Activated CD8-positive, alpha-beta T cell treated with anti-CD3 and anti-CD28 coated beads, Interleukin-2, amount 10 ng/mL, durations not matched to agents 7 days and 5 days (primary cell): ENCODE results near the gene IFNAR1. TPM values are rescaled to one million over a fixed set of nuclear protein-coding genes. Genes with fewer than 3 reads are reported as not detected.

Source experiments
- ATAC-seq: fragments of 150-1000 bp; cut with Tn5 transposase; one replicate; pipeline ENCODE4 v1.10.0; 2021; ENCODE audit warnings: moderate library complexity
- CTCF ChIA-PET: fragments of 350-600 bp; sonication (Branson Sonifier 250); formaldehyde crosslinking; loops from one replicate; lab custom pipeline; 2021; ENCODE audit warnings: antibody characterized with exemption; lab: Charles Lee
- POLR2A ChIA-PET: fragments of 350-600 bp; sonication (Branson Sonifier 250); formaldehyde crosslinking; loops from one replicate; lab custom pipeline; 2021; ENCODE audit warnings: antibody characterized with exemption; lab: Charles Lee
- DNase-seq: peaks from one replicate; pipeline ENCODE4 v3.0.0-alpha.2; 2020
- H3K27ac Mint-ChIP-seq: one replicate; pipeline ENCODE4 v1.8.0; 2021; ENCODE audit warnings: mild to moderate bottlenecking, mixed read lengths
- H3K27me3 Mint-ChIP-seq: one replicate; pipeline ENCODE4 v1.8.0; 2021; ENCODE audit warnings: low read depth, mixed read lengths
- H3K36me3 Mint-ChIP-seq: one replicate; pipeline ENCODE4 v1.8.0; 2021; ENCODE audit warnings: low read depth, mixed read lengths
- H3K4me1 Mint-ChIP-seq: one replicate; pipeline ENCODE4 v1.8.0; 2021; ENCODE audit warnings: low read depth, mixed read lengths
- H3K4me3 Mint-ChIP-seq: one replicate; pipeline ENCODE4 v1.8.0; 2021; ENCODE audit warnings: mild to moderate bottlenecking, mixed read lengths
- H3K9me3 Mint-ChIP-seq: one replicate; pipeline ENCODE4 v1.8.0; 2022; ENCODE audit warnings: mixed read lengths; ENCODE audit not compliant: insufficient read depth
- total RNA-seq, 2 experiments: library from RNA; stranded (reverse); gene quantifications; one replicate each; pipeline ENCODE4 v1.2.3, GENCODE V29; 2021

Gene IFNAR1
- total RNA-seq, 2 experiments from 2014 or later, result 32.5 to 35.4 TPM

- peaks cover 7% of the 10 kb centered on the region for H3K27me3 Mint-ChIP-seq
- peaks cover 24% of the 10 kb centered on the region for H3K36me3 Mint-ChIP-seq
- H3K9me3 Mint-ChIP-seq, result peaks cover 26% of the 10 kb centered on the region
- H3K4me3 Mint-ChIP-seq, result no peak overlapping the region
- DNase-seq, result no peak
- CTCF ChIA-PET, result interaction anchor here (0.8 to 2.6 kb wide), 3 partner anchors 20 to 171 kb away, joined by 3 to 7 read pairs (median 5); no protein-coding TSS in a partner anchor
- ATAC-seq, result no peak
- H3K27ac Mint-ChIP-seq, result no peak overlapping the region
- POLR2A ChIA-PET, result no interaction called here
- H3K4me1 Mint-ChIP-seq, result peaks cover 12% of the 10 kb centered on the region
Observed at GRCh38 chr21:33368124-33368523, 43.4 kb downstream of the IFNAR1 start.

- ChIA-PET CTCF (interaction anchor here (0.8 to 2.6 kb wide), 3 partner anchors 8 to 172 kb away, joined by 3 to 8 read pairs (median 7); no protein-coding TSS in a partner anchor), POLR2A (no interaction called here)
- no peak overlapping the region for H3K4me3 Mint-ChIP-seq
- peaks cover 26% of the 10 kb centered on the region for H3K9me3 Mint-ChIP-seq
- peaks cover 7% of the 10 kb centered on the region for H3K27me3 Mint-ChIP-seq
- ATAC-seq (no peak), DNase-seq (no peak)
- H3K36me3 Mint-ChIP-seq, result peaks cover 24% of the 10 kb centered on the region
- H3K27ac Mint-ChIP-seq, result no peak overlapping the region
- peaks cover 12% of the 10 kb centered on the region for H3K4me1 Mint-ChIP-seq
Observed at GRCh38 chr21:33368576-33368975, 43.8 kb downstream of the IFNAR1 start.

GRCh38 chr21:33369586-33369985, 44.8 kb downstream of the IFNAR1 start:
- ChIA-PET POLR2A (no interaction called here), CTCF (interaction anchor here (0.8 to 2.6 kb wide), 3 partner anchors 9 to 173 kb away, joined by 3 to 8 read pairs (median 7); no protein-coding TSS in a partner anchor)
- H3K4me1 Mint-ChIP-seq, result peaks cover 13% of the 10 kb centered on the region

GRCh38 chr21:33370305-33370704, 45.5 kb downstream of the IFNAR1 start:
- Mint-ChIP-seq H3K4me1 (peaks cover 19% of the 10 kb centered on the region), H3K9me3 (peaks cover 22% of the 10 kb centered on the region), H3K4me3 (no peak overlapping the region), H3K36me3 (peaks cover 24% of the 10 kb centered on the region), H3K27me3 (peaks cover 7% of the 10 kb centered on the region), H3K27ac (no peak overlapping the region)
- DNase-seq (no peak), ATAC-seq (no peak)
- ChIA-PET CTCF (interaction anchor here (2.2 to 2.6 kb wide), 2 partner anchors 9 to 173 kb away, joined by 7 to 8 read pairs; no protein-coding TSS in a partner anchor), POLR2A (no interaction called here)

More at GRCh38 chr21:33369586-33369985, 44.8 kb downstream of the IFNAR1 start:
- Mint-ChIP-seq H3K36me3 (peaks cover 24% of the 10 kb centered on the region), H3K27me3 (peaks cover 7% of the 10 kb centered on the region), H3K9me3 (peaks cover 22% of the 10 kb centered on the region), H3K4me3 (no peak overlapping the region), H3K27ac (peak overlapping the region; percentile 68)
- no peak for DNase-seq
- ATAC-seq, result no peak

- DNase-seq (no peak), ATAC-seq (no peak)
- Mint-ChIP-seq H3K27me3 (peaks cover 7% of the 10 kb centered on the region), H3K27ac (no peak overlapping the region), H3K4me1 (peaks cover 19% of the 10 kb centered on the region), H3K36me3 (peaks cover 20% of the 10 kb centered on the region), H3K4me3 (no peak overlapping the region), H3K9me3 (peaks cover 17% of the 10 kb centered on the region)
- POLR2A ChIA-PET, result interaction anchor here (1.1 kb wide), 1 partner anchor 10 kb away, joined by 4 read pairs; no protein-coding TSS in a partner anchor
- CTCF ChIA-PET, result interaction anchor here (1.0 kb wide), 1 partner anchor 174 kb away, joined by 6 read pairs; no protein-coding TSS in a partner anchor
Observed at GRCh38 chr21:33371366-33371765, 46.6 kb downstream of the IFNAR1 start.

- no peak overlapping the region for H3K27ac Mint-ChIP-seq
- H3K4me1 Mint-ChIP-seq, result peaks cover 19% of the 10 kb centered on the region
- DNase-seq (no peak), ATAC-seq (no peak)
- peaks cover 6% of the 10 kb centered on the region for H3K9me3 Mint-ChIP-seq
- H3K36me3 Mint-ChIP-seq, result peaks cover 10% of the 10 kb centered on the region
- H3K27me3 Mint-ChIP-seq, result peaks cover 16% of the 10 kb centered on the region
- CTCF ChIA-PET, result interaction anchor here (4.4 kb wide), 1 partner anchor 11 kb away, joined by 26 read pairs; no protein-coding TSS in a partner anchor
- POLR2A ChIA-PET, result no interaction called here
- no peak overlapping the region for H3K4me3 Mint-ChIP-seq
Observed at GRCh38 chr21:33372582-33372981, 47.8 kb downstream of the IFNAR1 start.

- DNase-seq (no peak), ATAC-seq (no peak)
- Mint-ChIP-seq H3K36me3 (peaks cover 5% of the 10 kb centered on the region), H3K27me3 (peaks cover 20% of the 10 kb centered on the region), H3K27ac (no peak overlapping the region), H3K4me1 (peaks cover 19% of the 10 kb centered on the region), H3K9me3 (peaks cover 2% of the 10 kb centered on the region), H3K4me3 (no peak overlapping the region)
- ChIA-PET POLR2A (no interaction called here), CTCF (interaction anchor here (0.7 to 4.4 kb wide), 6 partner anchors 12 to 176 kb away, joined by 3 to 26 read pairs (median 6); partner anchors contain the start of gene IFNAR1)
Observed at GRCh38 chr21:33373451-33373850, 48.7 kb downstream of the IFNAR1 start.

- no peak for ATAC-seq
- peaks cover 23% of the 10 kb centered on the region for H3K27me3 Mint-ChIP-seq
- CTCF ChIA-PET, result interaction anchor here (0.7 to 4.4 kb wide), 6 partner anchors 12 to 177 kb away, joined by 3 to 26 read pairs (median 6); partner anchors contain the start of gene IFNAR1
- H3K27ac Mint-ChIP-seq, result no peak overlapping the region
- POLR2A ChIA-PET, result no interaction called here
- DNase-seq, result no peak
- peaks cover 3% of the 10 kb centered on the region for H3K36me3 Mint-ChIP-seq
- H3K4me3 Mint-ChIP-seq, result no peak overlapping the region
- H3K9me3 Mint-ChIP-seq, result no peaks in the 10 kb centered on the region
- peaks cover 22% of the 10 kb centered on the region for H3K4me1 Mint-ChIP-seq
Observed at GRCh38 chr21:33374080-33374449, 49.3 kb downstream of the IFNAR1 start.

- DNase-seq (peak; percentile 72), ATAC-seq (peak; percentile 71)
- no peaks in the 10 kb centered on the region for H3K9me3 Mint-ChIP-seq
- CTCF ChIA-PET, result interaction anchor here (1.4 to 4.4 kb wide), 5 partner anchors 13 to 177 kb away, joined by 6 to 26 read pairs (median 6); no protein-coding TSS in a partner anchor
- peaks cover 24% of the 10 kb centered on the region for H3K27me3 Mint-ChIP-seq
- POLR2A ChIA-PET, result interaction anchor here (1.5 kb wide), 1 partner anchor 13 kb away, joined by 3 read pairs; no protein-coding TSS in a partner anchor
- no peak overlapping the region for H3K27ac Mint-ChIP-seq
- H3K4me3 Mint-ChIP-seq, result no peak overlapping the region
- peaks cover 2% of the 10 kb centered on the region for H3K36me3 Mint-ChIP-seq
- H3K4me1 Mint-ChIP-seq, result peaks cover 25% of the 10 kb centered on the region
Observed at GRCh38 chr21:33374450-33375096, 49.8 kb downstream of the IFNAR1 start.

- peaks cover 24% of the 10 kb centered on the region for H3K27me3 Mint-ChIP-seq
Observed at GRCh38 chr21:33375101-33375644, 50.4 kb downstream of the IFNAR1 start.

GRCh38 chr21:33377221-33377920, 52.6 kb downstream of the IFNAR1 start:
- Mint-ChIP-seq H3K4me1 (peaks cover 53% of the 10 kb centered on the region), H3K27me3 (peaks cover 19% of the 10 kb centered on the region), H3K9me3 (no peaks in the 10 kb centered on the region), H3K36me3 (no peaks in the 10 kb centered on the region), H3K27ac (no peak overlapping the region), H3K4me3 (no peak overlapping the region)
- ChIA-PET CTCF (interaction anchor here (0.6 to 5.3 kb wide), 7 partner anchors 16 to 180 kb away, joined by 3 to 33 read pairs (median 3); partner anchors contain the start of gene IFNAR1), POLR2A (interaction anchor here (1.0 kb wide), 1 partner anchor 24 kb away, joined by 3 read pairs; no protein-coding TSS in a partner anchor)
- no peak for ATAC-seq
- no peak for DNase-seq

More at GRCh38 chr21:33375101-33375644, 50.4 kb downstream of the IFNAR1 start:
- H3K4me3 Mint-ChIP-seq, result peak overlapping the region; percentile 0
- ChIA-PET CTCF (interaction anchor here (0.8 to 4.4 kb wide), 6 partner anchors 8 to 178 kb away, joined by 4 to 26 read pairs (median 6); no protein-coding TSS in a partner anchor), POLR2A (interaction anchor here (1.5 kb wide), 1 partner anchor 14 kb away, joined by 3 read pairs; no protein-coding TSS in a partner anchor)
- H3K36me3 Mint-ChIP-seq, result no peaks in the 10 kb centered on the region
- peaks cover 31% of the 10 kb centered on the region for H3K4me1 Mint-ChIP-seq
- H3K27ac Mint-ChIP-seq, result no peak overlapping the region
- H3K9me3 Mint-ChIP-seq, result no peaks in the 10 kb centered on the region
- no peak for DNase-seq
- ATAC-seq, result no peak
